Mesothelial cell of epicardium (in vitro differentiated cells): ENCODE measurements around the gene IMPDH1. TPM values are rescaled to one million over a fixed set of nuclear protein-coding genes. Genes with fewer than 3 reads are reported as not detected.

ENCODE experiments used
- DNase-seq, 2 experiments: peaks; one replicate each; pipeline ENCODE4 v3.0.0; 2021; ENCODE audit warnings: low spot score in 2 of 2; ENCODE audit not compliant: unreplicated experiment in 2 of 2
- H3K27ac Mint-ChIP-seq: 2 replicates; pipeline ENCODE4 v1.8.0; 2021; ENCODE audit warnings: mixed read lengths
- H3K27me3 Mint-ChIP-seq: 2 replicates; pipeline ENCODE4 v1.8.0; 2021; ENCODE audit warnings: low read depth, mixed read lengths
- H3K36me3 Mint-ChIP-seq: 2 replicates; pipeline ENCODE4 v1.8.0; 2021; ENCODE audit warnings: mixed read lengths
- H3K4me1 Mint-ChIP-seq: 2 replicates; pipeline ENCODE4 v1.8.0; 2021; ENCODE audit warnings: mixed read lengths
- H3K4me3 Mint-ChIP-seq: 2 replicates; pipeline ENCODE4 v1.8.0; 2021; ENCODE audit warnings: mild to moderate bottlenecking, moderate library complexity, mixed read lengths
- H3K9me3 Mint-ChIP-seq: 2 replicates; pipeline ENCODE4 v1.8.0; 2021; ENCODE audit warnings: mixed read lengths
- total RNA-seq: library from RNA; stranded (reverse); gene quantifications from 3 replicates; pipeline ENCODE4 v1.2.1, GENCODE V29; 2021
- TF ChIP-seq, protein P1 (sequence below): fragments of 200-600 bp; sonication (generic); IDR thresholded peaks from one replicate; pipeline ENCODE4 v1.5.0; 2021; ENCODE audit warnings: antibody characterized with exemption; ENCODE audit not compliant: unreplicated experiment

Gene IMPDH1
- total RNA-seq, 1 donor from 2014 or later, result 39.3 TPM

DNA sequence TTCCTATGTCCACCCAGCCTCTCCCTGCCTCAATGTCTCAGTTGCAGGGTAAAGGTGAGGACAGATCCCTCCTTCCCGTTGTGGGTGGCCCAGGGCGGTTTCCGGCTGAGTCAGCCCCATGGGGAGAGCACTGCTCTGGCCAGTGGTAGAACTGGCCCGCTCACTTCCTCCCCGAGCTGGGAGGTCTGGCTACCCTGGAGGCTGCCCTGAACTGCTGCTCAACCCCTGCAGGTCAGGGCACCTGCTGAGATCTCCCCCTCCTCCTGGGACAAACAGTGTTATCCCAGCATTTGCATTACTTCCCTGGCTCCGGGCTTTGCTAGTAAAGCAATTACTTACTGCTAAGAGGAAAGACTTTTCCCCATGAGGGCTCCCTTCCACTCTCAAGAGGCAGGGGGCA lies 21.4 kb upstream of the IMPDH1 start:
- Mint-ChIP-seq H3K36me3 (no peaks in the 10 kb centered on the region), H3K4me3 (no peak overlapping the region), H3K27ac (no peak overlapping the region), H3K9me3 (no peaks in the 10 kb centered on the region), H3K27me3 (no peaks in the 10 kb centered on the region), H3K4me1 (peaks cover 6% of the 10 kb centered on the region)
- DNase-seq, result no peak
- TF ChIP-seq, protein P1, sequence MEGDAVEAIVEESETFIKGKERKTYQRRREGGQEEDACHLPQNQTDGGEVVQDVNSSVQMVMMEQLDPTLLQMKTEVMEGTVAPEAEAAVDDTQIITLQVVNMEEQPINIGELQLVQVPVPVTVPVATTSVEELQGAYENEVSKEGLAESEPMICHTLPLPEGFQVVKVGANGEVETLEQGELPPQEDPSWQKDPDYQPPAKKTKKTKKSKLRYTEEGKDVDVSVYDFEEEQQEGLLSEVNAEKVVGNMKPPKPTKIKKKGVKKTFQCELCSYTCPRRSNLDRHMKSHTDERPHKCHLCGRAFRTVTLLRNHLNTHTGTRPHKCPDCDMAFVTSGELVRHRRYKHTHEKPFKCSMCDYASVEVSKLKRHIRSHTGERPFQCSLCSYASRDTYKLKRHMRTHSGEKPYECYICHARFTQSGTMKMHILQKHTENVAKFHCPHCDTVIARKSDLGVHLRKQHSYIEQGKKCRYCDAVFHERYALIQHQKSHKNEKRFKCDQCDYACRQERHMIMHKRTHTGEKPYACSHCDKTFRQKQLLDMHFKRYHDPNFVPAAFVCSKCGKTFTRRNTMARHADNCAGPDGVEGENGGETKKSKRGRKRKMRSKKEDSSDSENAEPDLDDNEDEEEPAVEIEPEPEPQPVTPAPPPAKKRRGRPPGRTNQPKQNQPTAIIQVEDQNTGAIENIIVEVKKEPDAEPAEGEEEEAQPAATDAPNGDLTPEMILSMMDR, result no peak

DNA sequence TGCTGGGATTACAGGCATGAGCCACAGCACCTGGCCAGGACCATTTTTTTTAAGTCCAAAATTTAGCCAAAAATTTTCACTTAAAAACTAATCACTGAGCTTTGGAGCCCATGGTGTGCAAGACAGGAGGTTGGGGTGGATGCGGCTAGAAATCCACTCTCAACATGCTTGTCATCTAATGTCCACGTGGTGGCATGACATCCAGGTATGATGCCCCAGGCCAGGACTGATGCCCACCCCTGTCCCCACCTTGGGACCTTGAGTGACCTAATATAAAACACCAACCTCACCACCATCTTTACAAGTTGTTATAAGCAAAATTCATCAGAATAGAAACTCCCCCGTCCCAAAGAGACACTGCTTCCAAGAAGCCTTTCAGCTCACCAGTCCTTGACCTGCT lies 20.4 kb upstream of the IMPDH1 start:
- no peaks in the 10 kb centered on the region for H3K27me3 Mint-ChIP-seq
- no peaks in the 10 kb centered on the region for H3K36me3 Mint-ChIP-seq

DNA sequence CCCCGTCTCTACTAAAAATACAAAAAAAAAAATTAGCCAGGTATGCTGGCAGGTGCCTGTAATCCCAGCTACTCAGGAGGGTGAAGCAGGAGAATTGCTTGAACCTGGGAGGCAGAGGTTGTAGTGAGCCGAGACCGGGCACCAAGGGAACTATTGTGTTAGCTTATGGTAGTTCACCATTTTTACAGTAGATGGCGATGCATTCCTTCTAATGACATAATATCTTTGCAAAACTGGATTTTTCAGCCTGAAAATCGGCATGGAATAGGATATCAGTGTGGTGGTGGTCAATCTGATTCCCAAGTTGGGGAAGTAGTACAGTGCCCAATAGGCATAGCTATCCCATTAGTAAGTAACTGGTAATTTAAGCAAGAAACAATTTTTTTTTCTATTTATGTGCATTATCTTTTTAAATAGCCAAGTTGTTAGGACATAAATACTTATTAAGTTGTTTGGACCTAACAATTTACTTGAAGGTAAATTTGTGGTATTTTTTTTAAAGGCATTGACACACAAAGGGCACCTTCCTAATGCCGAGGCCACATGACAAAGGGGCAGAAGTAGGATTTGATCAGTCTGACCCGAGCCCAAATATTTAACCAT lies 17.6 kb upstream of the IMPDH1 start:
- Mint-ChIP-seq H3K4me3 (no peak overlapping the region), H3K9me3 (no peaks in the 10 kb centered on the region), H3K27ac (no peak overlapping the region), H3K27me3 (no peaks in the 10 kb centered on the region), H3K4me1 (no peaks in the 10 kb centered on the region), H3K36me3 (no peaks in the 10 kb centered on the region)
- TF ChIP-seq, protein P1, result peak; percentile 78
- no peak for DNase-seq

More for the DNA sequence above, 20.4 kb upstream of the IMPDH1 start:
- Mint-ChIP-seq H3K4me3 (no peak overlapping the region), H3K4me1 (peaks cover 5% of the 10 kb centered on the region), H3K9me3 (no peaks in the 10 kb centered on the region), H3K27ac (no peak overlapping the region)
- DNase-seq, result no peak
- TF ChIP-seq, protein P1, result no peak

DNA sequence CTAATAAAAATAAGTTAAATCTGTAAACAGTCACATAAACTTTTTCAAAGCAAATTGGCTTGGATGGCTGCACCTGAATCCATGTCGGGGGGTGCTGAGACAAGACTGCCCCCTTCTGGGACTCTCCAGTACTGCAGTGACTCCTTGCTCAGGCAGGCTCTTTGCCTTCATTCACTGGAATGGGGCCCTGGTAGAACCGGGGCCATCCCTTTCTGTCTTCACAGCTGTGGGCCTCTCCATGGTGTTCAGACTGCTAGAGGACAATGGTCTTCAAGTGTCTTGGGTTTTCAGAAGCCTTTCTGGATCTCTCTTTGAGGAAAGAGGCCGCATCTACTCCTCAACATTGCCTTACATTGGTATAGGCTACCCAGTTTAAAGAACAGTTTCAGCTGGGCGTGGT lies 16.1 kb upstream of the IMPDH1 start:
- Mint-ChIP-seq H3K36me3 (no peaks in the 10 kb centered on the region), H3K27ac (no peak overlapping the region), H3K4me3 (no peak overlapping the region), H3K27me3 (no peaks in the 10 kb centered on the region), H3K9me3 (no peaks in the 10 kb centered on the region), H3K4me1 (peaks cover 4% of the 10 kb centered on the region)
- DNase-seq, result peak; percentile 37 to 84
- TF ChIP-seq, protein P1, result peak; percentile 84

DNA sequence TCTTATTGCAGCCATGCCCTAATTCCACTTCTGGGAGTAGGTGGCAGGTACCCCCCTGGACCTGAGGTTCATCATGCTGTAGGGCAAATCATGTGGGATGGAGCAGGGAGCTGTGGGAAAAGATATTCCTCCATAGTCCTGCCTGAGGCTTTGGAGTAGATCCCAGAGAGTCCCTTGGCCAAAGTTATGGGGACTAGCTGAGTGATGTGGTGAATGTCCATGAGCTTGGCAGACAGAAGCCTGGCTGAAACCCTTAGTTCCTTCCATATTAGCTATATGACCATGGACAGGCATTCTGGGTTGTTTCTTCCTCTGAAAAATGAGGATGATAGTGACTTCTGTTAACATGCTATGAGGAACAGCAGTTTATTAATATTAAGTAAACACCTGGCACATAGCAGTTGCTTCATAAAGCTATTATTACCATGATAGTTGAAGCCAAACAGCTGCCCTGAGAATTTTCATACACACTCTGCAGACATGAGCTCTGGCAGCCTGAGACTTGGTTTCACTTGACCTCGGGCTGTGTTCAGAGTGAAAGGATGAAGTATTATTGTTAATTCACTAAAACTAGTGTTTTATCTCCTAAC lies 15.0 kb upstream of the IMPDH1 start:
- Mint-ChIP-seq H3K27ac (no peak overlapping the region), H3K4me3 (no peak overlapping the region), H3K36me3 (no peaks in the 10 kb centered on the region), H3K9me3 (no peaks in the 10 kb centered on the region), H3K27me3 (no peaks in the 10 kb centered on the region), H3K4me1 (peaks cover 9% of the 10 kb centered on the region)
- TF ChIP-seq, protein P1, result no peak
- no peak for DNase-seq
